ENCODE results near the gene UBE2E1.

Gene UBE2E1

DNA sequence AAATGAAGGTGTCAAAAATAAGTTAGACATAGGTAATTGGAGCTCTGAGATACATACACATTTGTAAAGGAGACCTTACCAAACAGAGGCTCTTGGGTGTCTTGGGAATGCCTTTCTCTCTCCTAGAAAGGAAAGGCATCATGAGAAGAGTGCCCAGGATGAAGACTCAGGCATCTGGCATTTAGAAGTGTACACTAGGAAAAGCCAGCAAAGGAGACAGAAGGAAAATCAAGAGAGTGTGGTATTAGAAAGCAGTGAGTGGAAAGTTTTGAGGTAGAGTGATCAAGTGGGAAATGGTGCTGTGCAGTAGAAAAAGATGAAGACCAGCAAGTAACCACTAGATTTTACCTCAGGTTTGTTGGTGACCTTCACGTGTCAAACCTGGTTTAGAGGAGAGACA is 16.1 kb downstream of the UBE2E1 start:
- no peak for DNase-seq (ENCODE audit: low spot score)

DNA sequence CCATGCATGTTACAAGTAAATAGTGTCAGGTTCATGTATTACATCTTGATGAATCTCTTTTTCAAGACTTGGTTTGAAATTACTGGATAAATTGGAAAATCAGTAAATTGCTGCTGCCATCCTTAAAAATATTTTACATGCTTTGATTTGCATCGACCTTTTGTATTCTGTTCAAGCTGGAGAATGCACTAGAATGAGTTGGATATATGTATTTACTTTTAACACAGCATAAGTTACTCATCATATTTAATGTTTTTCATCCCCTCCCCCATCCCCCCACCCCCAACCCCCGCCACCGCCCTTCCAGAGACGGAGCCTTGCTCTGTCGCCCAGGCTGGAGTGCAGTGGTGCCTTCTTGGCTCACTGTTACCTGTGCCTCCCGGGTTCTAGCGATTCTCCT is 16.8 kb downstream of the UBE2E1 start:
- DNase-seq (ENCODE audit: low spot score) = no peak

DNA sequence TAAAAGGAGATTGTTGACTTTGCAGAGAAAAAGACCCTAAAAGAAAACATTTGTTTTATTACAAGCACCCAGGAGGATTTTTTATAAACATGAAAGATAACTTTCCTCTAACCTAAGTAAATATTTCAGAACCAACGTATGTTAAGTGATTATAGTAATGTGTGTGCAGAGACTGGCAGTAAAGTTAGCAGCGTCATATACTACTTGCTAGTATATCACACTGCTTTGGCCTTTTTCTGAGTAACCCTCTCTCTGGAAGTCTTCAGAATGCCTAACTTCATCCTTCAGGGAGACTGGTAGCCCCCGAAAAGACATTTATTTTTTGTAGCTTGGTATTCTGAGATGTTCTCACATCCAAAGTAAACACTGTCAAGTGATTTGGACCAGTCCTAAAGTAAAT is 17.9 kb downstream of the UBE2E1 start:
- no peak for DNase-seq (ENCODE audit: low spot score)

DNA sequence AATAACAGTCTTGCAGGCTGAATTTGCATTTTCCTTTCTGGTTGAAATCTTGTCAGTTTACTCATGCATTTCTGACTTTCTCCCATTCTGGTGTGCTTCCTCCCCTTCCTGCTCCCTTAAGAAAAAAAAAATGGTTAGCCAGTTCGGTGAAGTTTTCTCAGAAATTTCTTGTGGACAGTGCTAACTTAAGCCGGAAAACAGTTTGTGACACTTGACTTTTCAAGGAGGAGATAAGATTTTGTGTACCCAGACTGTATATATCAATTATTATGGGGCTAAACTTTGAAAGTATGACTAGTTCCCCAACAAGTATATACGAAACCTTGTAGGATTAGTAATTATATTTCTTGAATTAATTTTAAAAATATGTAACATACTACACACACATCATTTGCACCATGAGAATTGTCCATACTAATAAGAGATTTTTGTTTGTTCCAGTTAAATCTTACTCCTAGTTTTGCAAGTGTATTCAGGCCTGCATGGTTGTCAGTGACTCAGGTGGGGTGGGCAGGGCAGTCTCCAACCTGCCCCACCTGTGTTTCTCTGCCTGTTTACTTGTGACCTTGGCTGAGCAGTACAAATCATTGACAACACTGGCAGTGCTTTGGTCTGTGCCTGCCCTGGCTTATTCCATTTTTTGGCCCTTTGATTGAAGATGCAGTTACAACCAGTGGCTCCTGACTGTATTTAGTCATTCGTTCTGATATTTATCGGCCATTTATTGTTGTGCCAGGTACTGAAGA is 19.1 kb downstream of the UBE2E1 start:
- DNase-seq (ENCODE audit: low spot score) = no peak

DNA sequence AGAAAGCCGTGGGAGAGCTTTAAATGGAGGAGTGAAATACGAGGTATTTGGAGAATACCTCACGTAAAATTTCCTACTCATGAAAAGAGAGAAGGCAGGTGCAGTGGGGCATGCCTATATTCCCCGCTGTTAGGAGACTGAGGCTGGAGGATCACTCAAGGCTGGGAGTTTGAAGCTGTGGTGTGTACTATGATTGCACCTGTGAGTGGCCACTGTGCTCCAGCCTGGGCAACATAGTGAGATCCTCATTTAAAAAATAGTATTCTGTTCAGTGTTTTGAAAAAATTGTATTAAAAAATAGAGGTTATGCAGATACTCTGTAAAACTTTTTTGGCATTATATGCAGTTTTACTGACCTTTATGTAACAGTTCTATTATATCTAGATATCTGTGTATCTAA is 20.0 kb downstream of the UBE2E1 start:
- DNase-seq (ENCODE audit: low spot score) = no peak

DNA sequence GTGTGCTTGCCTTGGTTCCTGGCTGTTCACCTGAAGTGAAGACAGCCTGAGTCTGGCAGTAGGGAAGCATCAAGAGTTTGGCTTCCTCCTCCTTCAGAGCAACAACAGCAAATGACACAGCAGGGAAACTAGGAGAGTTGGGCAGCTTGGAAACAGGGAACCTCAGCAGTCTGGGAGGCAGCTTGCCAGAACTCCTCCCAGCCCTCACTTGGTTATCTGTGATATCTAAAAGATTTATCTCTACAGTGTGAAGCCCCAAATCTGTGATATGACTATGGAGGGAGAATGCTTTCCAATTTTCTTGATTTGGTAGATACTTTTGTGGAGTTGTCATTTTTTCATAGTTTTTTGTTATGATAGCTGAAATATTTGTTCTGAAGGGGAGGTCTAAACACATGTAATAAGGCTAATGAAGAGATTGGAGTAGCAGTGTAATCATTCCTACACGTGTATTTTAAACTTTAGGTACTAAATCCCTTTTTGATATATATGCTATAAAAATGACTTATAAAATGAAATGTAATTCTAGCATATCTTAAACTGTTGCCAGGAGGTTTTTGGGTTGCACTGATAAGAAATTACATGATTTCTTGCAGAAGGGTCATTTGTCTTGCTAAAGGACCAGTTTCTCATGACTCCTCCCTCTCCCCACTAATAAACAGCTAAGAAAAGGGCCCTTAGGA is 20.8 kb downstream of the UBE2E1 start:
- DNase-seq (ENCODE audit: low spot score) = no peak

DNA sequence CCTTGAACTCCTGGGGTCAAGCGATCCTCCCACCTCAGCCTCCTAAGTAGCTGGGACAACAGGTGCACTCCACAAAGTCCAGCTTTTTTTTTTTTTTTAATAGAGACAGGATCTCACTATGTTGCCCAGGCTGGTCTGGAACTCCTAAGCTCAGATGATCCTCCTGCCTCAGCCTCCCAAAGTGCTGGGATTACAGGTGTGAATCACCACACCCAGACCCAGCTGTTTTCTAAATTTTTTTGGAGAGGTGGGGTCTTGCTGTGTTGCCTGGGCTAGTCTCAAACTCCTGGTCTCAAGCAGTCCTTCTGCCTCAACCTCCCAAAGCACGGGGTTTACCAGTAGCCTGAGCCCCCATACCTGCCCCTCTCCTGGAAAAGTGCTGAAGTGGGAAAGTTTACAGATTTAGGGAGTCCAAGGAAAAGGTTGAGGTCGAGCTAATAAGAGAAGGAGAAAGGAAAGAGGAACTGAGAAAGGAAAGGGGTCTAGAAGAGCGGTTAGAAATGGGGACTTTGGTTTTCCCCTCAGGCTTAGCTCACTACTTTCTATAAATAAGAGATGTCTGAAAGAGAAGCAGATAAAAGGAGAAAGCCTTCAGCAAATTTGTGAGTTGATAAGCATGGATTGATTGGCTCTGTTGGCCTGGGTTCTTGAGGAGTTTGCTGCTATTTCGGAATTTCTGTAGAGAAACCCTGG is 23.6 kb downstream of the UBE2E1 start:
- no peak for DNase-seq (ENCODE audit: low spot score)

DNA sequence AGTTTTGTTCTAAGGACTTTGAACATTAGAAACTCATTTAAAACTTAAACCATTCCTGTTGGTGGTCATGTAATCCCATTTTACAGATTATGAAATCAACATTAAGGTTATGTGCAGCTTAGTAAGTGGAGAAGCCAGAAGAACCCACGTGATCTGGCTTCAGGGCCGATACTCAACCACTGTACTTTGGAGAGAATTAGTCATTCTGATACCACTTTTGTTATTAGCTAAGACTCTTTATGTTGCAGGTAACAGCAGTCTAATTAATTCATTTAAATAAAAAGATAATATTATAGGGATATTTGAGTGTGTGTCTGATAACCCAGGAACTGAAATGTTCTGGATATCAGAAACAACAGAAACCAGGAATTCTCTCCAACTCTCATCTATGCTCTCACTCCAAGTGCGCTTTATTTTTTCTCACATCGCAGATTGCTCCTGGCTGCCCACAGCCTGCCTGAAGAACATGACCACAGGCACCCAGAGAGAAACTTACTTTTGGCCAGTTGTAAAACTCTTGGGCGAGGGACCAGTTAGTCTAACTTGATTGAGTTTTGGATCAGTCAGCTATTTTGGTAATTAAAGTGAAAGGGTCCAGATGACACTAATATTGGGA is 25.2 kb downstream of the UBE2E1 start:
- DNase-seq (ENCODE audit: low spot score) = no peak

DNA sequence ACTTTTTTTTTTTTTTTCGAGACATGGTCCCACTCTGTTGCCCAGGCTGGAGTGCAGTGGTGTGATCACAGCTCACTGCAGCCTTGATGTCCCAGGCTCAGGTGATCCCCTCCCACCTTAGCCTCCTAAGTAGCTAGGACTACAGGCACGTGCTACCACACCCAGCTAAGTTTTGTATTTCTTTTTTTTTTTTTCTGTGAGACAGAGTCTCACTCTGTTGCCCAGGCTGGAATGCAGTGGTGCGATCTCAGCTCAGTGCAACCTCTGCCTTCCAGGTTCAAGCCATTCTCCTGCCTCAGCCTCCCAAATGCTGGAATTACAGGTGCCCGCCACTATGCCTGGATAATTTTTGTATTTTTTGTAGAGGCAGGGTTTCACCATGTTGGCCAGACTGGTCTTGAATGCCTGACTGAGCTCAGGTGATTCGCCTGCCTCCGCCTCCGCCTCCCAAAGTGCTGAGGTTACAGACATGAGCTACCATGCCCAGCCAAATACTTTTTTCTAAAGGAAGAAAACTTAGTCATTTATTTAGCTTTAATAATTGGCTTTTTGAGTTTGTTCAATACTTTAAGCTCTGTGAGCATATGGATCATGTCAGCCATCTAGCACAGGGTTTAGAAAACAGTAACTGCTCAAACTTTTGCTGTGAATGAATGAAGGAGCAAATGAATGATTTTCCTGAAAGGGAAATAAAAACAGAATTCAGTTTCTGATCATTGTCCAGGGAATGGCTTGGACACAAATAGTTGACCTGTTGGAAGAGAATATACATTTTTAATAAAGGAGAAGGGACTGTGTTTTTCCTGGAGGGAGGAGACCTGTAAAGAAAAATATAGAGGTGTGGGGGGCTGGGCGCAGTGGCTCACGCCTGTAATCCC is 26.0 kb downstream of the UBE2E1 start:
- DNase-seq (ENCODE audit: low spot score) = no peak

DNA sequence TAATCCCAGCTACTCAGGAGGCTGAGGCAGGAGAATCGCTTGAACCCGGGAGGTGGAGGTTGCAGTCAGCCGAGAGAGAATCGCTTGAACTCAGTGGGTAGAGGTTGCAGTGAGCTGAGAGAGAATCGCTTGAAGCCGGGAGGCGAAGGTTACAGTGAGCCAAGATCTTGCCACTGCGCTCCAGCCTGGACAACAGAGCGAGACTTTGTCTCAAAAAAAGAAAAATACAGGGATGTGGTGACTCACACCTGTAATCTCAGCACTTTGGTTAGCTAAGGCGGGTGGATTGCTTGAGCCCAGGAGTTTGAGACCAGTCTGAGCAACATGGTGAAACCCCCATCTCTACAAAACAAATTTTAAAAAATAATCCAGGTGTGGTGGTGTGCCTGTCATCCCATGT is 26.8 kb downstream of the UBE2E1 start:
- no peak for DNase-seq (ENCODE audit: low spot score)

DNA sequence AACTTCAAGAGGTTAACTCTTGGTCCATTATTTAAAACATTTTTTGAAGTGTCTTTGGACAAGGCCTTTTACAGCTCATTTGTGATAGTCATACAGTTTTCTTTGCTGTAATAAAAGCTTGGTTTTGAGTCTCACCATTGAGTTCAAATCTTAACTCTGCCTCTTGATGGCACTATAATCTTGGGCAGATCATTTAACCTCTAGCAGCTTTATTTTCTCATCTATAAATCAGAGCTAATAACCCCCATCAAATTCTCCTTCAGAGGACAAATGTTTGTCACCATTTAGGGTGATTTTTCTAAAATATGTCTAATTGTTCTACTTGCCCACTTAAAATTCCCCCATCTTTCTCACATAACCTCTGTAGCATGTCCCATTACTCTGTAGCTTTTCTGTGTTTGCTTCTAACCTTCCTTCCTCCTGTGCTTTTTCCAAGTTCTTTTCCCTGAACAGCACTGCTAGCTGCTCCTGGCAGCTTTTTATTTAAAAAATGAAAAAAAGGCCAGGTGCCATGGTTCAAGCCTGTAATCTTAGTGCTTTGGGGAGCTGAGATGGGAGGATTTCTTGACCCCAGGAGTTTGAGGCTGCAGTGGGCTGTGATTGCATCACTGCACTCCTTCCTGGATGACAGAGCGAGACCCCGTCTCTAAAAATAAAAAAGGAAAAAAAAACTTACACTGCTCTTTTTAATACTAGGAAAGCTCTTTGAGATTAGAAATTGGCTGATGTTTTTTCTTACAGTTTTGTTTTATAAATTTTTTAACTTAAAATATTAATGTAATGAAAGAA is 28.5 kb downstream of the UBE2E1 start:
- DNase-seq (ENCODE audit: low spot score) = no peak

DNA sequence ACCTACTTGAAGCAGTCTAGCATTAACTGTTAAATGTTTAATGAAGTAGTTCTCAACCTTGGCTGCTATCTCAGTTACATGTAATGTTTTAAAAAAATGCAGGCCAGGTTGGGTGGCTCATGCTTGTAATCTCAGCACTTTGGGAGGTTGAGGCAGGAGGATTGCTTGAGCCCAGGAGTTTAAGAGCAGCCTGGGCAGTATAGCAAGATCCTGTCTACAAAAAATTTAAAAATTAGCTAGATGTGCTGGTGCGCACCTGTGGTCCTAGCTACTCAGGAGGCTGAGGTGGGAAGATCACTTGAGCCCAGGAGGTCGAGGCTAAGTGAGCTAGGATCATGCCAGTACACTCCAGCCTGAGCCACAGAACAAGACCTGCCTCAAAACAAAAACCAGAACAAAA is 29.3 kb downstream of the UBE2E1 start:
- no peak for DNase-seq (ENCODE audit: low spot score)

DNA sequence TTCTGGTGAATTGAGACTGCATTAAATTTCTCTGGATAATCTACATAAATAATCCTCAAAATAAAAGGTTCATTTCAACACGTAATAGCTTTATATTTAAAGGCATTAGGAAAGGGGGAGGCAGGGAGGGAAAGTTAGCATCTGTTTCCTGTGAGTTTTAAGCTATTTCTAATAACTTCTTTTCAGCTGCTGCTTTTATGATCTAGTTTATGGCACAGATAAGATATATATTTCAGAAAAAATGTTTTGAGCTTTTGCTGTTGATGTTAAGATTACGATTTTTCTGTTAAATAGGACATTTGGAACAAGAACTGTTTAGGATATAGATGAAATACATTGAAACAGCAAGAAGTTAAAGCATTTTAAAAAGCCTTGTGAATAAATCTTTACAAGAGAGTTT is 30.0 kb downstream of the UBE2E1 start:
- no peak for DNase-seq (ENCODE audit: low spot score)

DNA sequence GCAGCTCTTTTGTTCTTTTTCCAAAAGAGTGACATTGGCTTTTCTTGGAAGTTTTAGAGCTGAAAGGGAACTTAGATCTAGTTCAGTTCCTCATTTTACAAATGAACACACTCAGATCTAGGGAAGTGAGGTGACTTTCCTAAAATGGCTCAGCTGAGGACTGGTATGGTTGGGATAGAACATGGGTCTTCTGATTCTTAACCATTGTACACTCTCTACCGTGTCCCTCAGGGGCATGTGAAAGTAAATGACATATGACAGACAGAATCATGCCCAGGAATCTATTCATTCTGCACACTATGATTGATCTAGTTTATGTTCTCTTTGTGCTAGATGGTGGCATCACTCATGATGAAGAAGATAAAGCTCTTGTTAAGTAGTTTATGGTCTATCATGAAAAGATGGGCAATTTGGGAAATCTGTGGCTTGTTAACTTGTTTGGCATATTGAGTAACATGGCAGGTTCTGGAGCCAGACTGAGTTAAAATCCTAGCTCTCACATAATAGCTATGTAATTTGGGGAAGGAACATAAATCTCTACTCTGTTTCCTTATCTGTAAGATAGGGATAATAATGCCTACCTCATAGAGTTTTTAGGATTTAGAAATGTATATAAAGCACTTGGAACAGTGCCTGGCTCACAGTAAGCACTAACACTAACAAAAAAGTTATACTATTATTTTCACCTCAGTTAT is 30.9 kb downstream of the UBE2E1 start:
- no peak for DNase-seq (ENCODE audit: low spot score)

DNA sequence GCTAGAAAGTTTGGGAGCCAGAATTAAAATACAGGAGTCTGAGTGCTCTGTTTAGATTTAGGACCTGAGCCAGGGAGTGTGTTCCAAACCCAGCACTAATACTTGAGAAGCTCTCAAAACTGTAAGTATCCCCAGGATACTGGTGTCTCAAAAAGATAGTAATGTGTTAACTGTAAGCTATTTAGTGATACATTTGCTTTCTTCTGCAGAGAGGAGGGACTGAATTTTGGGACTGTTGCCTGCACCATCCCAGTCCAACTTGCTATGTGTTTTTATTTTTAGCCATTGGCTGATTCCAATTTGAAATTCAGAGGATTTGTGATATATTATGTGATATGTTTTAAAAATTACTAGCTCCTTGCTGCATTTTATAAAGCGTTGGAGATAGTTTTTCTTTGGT is 31.5 kb downstream of the UBE2E1 start:
- DNase-seq (ENCODE audit: low spot score) = no peak

DNA sequence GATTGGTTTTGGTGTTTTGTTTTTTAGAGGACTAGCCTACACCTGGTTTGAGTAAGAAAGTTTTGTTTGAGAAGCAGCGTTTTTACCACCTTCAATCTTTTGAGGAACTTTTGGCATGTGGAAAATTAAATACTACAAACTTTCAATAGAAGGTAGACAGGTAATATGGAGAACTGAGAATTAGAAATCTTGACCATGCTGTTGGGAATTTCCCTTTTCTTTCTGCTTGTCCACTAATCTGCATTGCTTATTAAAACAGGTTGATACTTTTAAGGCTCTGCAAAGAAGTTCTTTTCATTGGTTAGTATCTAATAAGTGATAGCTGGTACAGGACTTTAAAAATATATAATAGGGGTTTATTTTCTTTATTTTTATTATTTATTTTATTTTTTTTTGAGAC is 31.9 kb downstream of the UBE2E1 start:
- no peak for DNase-seq (ENCODE audit: low spot score)

DNA sequence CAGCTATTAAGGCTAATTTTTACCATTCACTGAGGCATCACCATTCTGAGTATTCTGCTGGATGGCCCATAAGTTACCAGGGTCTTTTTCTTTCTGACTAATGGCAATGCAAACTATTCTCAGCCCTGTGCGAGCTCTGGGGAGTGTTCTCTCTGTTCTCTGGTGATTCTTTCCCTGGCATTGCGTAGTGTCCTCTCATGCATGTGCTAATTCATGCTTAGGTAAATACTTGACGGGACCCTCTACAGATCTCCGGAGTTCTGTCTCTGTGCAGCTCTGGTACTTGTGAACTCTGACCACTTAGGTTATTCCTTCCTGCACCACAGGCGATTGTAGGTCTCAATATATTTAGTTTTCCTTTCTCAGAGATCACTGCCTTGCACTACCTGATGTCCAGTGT is 34.8 kb downstream of the UBE2E1 start:
- DNase-seq (ENCODE audit: low spot score) = no peak

DNA sequence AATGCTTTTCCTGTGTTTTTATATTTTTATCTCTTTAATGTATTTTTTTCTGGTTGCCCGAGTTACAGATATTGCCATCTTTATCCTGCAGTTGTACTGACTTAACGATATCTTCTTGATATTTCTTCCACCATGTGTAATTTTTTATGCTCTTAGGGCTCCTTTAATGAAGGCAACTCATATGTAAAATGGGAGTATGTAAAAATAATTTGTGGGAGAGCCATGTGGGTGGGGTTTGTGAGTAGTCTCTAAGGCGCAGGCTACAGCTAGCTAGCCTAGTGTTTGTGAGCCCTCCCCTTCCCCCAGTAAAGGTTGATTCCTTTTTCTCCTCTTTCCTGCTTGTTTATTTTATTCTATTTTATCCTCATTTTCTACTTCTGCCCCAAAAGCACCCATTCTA is 38.1 kb downstream of the UBE2E1 start:
- no peak for DNase-seq (ENCODE audit: low spot score)

DNA sequence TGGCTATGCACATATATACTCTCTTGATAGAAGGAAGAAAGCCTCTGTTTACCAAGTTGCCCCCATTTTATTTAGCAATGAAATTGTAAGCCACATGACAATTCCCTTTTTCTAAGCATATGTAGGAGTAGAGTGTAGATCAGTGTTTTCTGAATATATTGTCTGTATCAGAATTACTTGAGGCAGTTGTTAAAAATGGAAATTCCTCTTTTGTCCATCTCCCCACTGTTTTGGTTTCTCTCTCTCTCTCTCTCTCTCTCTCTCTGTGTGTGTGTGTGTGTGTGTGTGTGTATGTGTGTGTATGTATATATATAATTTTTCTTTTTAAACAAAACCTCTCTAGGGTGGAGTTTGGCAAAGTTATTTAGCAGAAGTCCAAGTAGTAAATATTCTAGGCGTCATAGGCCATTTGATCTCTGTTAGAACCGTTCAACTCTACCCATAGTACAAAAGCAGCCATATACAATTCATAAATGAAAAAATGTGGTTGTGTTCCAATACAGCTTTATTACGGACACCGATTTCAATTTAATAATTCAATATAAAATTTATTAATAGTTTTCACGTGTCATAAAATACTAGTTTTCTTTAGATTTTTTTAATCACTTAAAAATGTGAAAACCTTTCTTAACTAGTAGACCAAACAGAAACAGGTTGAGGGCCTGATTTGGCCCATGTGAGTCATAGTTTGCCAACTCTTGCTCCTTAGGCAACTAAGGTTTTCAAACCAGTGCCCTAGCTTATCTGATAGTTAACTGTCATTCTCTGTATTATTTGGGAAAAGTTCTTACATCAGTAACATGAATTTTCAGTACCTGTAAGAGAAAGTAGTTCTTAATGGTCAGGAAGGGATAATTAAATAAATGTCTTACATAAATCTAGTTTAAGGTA is 39.8 kb downstream of the UBE2E1 start:
- no peak for DNase-seq (ENCODE audit: low spot score)

Data from putamen (tissue), 1 donor.